ENCODE measurements around the gene TENT5A.
"Not testable (repeated sequence)": the region's sequence is repeated elsewhere in the genome, so short reads cannot be mapped to it uniquely, and the experiment has no call there.

TENT5A gene

DNA sequence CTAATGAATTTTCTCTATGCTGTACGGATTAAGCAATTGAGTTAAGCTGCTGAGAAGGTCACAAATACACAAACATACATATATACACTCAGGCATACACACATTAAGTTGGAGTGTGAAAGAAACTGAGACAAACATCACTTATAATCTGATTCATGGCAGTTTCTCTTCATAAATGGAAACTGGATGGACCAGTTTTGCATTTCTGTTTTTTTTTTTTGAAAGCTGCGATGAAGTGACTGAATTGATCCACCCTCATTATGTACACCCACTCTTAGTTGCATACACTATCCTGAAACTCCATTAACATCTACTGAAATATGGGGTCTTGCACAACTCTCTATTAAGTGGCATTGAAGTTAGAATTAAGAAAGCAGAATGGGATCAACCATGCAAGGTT, 32.9 kb upstream of the TENT5A start:
- DNase-seq (ENCODE audit: insufficient read length, low spot score) (no peak), FAIRE-seq (no peak)
- TF ChIP-seq, protein P1, sequence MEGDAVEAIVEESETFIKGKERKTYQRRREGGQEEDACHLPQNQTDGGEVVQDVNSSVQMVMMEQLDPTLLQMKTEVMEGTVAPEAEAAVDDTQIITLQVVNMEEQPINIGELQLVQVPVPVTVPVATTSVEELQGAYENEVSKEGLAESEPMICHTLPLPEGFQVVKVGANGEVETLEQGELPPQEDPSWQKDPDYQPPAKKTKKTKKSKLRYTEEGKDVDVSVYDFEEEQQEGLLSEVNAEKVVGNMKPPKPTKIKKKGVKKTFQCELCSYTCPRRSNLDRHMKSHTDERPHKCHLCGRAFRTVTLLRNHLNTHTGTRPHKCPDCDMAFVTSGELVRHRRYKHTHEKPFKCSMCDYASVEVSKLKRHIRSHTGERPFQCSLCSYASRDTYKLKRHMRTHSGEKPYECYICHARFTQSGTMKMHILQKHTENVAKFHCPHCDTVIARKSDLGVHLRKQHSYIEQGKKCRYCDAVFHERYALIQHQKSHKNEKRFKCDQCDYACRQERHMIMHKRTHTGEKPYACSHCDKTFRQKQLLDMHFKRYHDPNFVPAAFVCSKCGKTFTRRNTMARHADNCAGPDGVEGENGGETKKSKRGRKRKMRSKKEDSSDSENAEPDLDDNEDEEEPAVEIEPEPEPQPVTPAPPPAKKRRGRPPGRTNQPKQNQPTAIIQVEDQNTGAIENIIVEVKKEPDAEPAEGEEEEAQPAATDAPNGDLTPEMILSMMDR (IDR thresholded peaks at IDR 0.05; ENCODE audit: insufficient read depth, missing control alignments): no peak

GRCh38 chr6:81783893-81784292, 31.4 kb upstream of the TENT5A start:
- FAIRE-seq (no peak), DNase-seq (ENCODE audit: insufficient read length, low spot score) (no peak)
- TF ChIP-seq, protein P1 (IDR thresholded peaks at IDR 0.05; ENCODE audit: insufficient read depth, missing control alignments): no peak

DNA sequence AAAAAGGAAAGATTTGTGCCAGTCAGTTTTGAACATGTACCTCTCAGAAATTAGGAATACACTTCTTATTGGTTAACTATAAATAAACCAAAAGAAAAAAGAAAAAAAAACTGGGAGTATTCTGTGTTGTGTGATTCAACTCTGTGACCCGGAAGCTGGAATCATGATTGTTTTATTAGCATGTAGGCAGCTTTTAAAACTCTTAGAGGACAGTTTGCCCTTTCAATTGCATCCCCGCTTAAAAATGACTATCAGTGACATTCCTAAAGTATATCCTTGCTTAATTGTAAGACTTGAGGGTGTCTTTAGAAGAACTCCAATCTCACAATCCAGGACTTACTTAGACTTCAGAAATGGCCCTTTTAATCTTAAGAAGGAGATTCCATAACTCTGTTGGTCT, 29.1 kb upstream of the TENT5A start:
- no peak for FAIRE-seq
- TF ChIP-seq, protein P1 (IDR thresholded peaks at IDR 0.05; ENCODE audit: insufficient read depth, missing control alignments): no peak
- no peak for DNase-seq (ENCODE audit: insufficient read length, low spot score)

DNA sequence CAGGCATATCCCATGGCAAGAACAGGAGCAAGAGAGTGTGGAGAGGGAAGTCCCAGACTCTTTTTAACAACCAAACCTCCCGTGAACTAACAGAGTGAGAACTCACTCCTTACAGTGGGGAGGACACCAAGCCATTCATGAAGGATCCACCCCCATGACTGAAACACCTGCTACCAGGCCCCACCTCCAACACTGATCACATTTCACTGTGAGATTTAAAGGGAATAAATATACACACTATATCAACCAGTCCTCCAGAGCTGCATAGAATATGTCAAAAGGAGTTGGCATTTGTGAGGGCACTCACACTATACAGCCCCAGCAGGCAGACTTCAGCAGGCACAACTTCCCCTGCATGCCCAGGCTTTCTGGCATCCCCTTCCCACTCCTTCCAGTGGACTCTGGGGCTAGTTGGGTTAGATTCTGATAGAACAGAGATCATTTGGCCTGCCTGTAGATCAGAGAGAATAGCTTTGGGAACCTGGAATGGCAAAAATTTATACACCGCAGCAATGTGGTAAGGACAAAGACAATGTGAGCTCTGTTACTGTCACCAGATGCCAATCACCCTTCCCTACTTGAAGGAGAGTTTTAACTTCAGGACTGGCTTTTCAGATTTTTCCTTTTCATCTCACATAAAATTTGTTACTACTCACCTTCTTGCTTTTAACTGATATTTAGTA, 25.2 kb upstream of the TENT5A start:
- no peak for DNase-seq (ENCODE audit: insufficient read length, low spot score)
- no peak for FAIRE-seq
- TF ChIP-seq, protein P1 (IDR thresholded peaks at IDR 0.05; ENCODE audit: insufficient read depth, missing control alignments): no peak

DNA sequence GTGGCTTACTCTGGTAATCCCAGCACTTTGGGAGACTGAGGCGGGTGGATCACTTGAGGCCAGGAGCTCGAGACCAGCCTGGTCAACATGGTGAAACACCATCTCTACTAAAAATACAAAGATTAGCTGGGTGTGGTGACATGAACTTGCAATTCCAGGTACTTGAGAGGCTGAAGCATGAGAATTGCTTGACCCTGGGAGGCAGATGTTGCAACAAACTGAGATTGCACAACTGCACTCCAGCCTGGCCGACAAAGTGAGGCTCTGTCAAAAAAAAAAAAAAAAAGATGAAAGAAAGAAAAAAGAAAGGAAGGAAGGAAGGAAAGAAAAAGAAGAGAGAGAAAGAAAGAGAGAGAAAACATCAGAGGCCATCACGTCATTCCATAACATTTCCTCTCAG, 23.7 kb upstream of the TENT5A start:
- not testable (repeated sequence) for DNase-seq (ENCODE audit: insufficient read length, low spot score); FAIRE-seq

DNA sequence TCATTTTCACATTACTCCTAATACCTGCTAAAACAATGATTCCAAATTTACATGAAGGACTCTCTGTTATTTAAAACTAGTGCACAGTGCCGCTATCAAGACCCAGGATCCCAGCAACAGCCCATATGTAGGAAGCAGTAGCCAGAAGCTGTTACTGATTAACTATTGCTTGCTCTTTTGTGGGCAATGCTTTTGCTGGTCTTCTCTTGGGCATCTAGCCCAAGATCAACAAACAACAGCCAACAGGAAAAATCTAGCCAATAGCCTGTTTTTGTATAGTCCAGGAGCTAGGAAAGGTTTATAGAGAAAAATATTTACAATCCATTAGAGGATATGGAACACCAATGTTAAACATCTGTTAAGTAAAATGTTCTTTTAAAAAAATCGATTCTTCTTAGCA, 22.1 kb upstream of the TENT5A start:
- no peak for FAIRE-seq
- TF ChIP-seq, protein P1 (IDR thresholded peaks at IDR 0.05; ENCODE audit: insufficient read depth, missing control alignments): no peak

DNA sequence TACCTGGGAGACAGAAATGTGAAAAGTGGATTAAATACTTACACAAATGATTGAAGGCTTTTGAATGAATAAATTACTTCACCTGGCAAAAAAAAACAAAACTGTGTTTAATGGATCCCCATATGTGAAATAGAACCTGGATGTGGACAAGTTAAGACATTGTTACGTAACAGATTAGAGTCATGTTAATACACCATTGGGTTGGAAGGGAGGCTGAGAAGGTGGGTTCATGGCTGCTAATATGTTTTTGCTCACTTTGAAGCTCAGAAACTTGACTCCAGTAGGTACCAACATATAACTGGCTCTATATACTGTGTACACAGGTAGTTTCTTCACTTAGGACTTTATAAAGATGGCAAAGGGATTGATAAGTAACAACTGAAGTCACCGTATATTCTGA, 21.4 kb upstream of the TENT5A start:
- TF ChIP-seq, protein P1 (IDR thresholded peaks at IDR 0.05; ENCODE audit: insufficient read depth, missing control alignments): no peak
- no peak for FAIRE-seq
- no peak for DNase-seq (ENCODE audit: insufficient read length, low spot score)

More for the DNA sequence above, 22.1 kb upstream of the TENT5A start:
- no peak for DNase-seq (ENCODE audit: insufficient read length, low spot score)

DNA sequence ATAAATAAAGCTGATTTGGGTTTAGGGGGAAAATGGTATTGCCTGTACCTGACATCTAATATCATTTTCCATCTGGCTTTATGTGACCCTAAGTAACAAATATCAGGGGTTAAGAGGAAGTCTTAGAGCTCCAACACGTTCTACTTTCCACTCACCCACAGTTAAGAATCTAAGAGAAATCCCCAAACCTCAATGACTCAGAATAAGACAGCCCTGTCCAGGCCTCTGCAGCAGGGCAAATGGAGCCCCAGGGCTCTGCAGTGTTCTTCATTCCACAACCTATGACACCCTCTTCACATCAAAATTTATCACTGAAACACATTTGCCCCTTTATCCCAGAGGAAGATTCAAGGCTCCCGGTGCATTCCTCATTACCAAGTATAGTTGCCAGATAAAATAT, 20.3 kb upstream of the TENT5A start:
- DNase-seq (ENCODE audit: insufficient read length, low spot score) (no peak), FAIRE-seq (no peak)
- TF ChIP-seq, protein P1 (IDR thresholded peaks at IDR 0.05; ENCODE audit: insufficient read depth, missing control alignments): no peak
